ENCODE data around the gene TMEM94.
"Not testable (repeated sequence)": the region's sequence is repeated elsewhere in the genome, so short reads cannot be mapped to it uniquely, and the experiment has no call there.

Gene TMEM94

GRCh38 chr17:75512926-75513640 lies 56.6 kb downstream of the TMEM94 start:
- no peak for DNase-seq

- no peak for DNase-seq
These were observed 57.2 kb downstream of the TMEM94 start for GRCh38 chr17:75513641-75514000.

DNA sequence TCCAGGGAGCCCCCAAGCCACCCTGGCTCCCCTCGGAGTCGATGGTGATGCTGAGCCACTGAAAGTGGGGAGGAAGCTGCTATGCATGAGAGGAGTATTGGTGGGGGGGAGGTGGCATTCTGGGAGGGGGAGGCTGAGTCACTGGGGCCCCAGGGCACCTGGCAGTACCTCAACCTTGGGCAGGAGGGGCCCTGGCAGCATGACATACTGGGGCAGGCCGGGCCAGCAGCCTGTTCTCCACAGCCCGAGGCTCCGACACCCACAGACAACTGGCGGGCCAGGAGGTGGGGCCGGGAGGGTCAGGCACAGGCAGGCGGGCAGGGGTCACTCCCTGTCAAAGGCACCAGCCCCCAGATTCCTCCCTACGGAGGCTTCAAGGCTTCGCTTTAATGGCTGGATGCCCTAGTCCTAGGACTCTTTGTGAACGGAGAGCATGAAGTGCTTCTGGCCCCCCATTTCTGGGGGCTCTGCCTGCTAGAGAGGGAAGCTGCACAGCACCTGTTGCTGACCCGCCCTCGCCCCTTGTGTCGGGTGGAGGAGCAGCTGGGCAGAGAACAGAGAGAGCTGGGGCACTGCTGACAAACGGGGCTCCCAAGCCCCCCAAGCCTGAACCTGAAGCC lies 58.0 kb downstream of the TMEM94 start:
- no peak for DNase-seq

DNA sequence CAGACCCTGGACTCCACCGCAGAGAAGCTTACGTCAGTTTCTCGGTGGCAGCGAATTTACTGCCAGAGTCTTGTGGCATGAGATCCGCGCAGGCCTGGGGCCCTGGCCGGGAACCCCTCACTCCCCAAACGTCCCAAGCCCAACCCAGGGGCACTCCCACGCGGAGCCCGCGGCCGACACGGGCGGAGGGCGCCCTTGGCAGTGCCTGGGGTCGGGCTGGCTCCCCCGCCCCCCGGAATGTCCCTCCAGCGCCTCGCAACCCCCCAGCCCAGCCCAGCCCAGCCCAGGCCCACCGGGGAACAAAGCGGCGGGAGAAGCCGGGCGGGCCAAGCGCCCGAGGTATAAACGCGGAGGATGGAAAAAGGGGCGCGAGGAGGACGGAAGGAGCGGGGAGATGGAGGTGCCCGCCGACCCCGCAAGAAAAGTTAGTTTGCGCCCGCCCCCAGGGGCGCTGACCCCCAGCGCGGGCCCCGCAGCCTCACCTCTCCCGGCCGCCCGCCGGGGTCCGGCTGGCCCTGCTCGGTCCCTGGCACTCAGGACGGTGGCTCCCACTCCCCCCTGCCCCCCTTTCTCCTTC lies 58.6 kb downstream of the TMEM94 start:
- no peak for DNase-seq

DNA sequence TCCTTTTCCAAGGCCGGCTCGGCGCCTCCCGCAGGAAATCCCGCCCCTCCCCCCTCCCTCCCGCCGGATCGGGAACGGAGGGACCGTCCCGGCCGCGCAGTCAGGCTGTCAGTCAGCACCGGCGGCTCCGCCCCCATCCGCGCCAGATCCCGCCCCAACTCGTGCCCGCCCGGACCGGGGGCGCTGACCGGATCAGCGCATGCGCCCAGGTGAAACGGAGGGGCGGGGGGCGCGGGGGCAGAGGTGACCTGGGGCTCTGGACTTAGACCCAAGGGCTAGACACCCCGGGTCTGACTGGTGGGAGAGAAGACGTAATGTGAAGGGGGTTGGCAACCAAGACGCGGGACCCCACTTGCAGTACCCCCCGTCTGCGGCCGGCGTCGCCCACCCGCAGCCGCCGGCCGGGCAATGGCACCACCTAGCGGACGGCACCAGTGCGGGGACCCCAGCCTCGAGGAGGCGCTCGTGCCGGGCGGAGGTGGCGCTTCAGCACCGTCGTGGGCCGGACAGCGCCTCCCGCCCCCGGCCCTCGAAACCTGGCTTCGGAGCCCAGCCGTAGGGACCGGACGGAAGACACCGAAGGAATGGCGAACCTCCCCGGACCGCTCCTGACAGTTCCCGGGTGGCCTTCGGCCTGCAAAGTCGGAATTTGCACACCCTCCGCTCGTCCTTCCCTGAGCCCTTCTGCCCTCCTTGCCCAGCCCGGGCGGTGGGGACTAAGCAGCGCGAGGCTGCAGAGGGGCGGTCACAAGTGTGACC lies 59.2 kb downstream of the TMEM94 start, which contains the start of gene CASKIN2:
TSS of gene CASKIN2 (minus strand) at position 42 of the 759 bp plus-strand sequence. CDS start 1,733 bp downstream, outside the sequence.
- DNase-seq = peak; percentile 88

DNA sequence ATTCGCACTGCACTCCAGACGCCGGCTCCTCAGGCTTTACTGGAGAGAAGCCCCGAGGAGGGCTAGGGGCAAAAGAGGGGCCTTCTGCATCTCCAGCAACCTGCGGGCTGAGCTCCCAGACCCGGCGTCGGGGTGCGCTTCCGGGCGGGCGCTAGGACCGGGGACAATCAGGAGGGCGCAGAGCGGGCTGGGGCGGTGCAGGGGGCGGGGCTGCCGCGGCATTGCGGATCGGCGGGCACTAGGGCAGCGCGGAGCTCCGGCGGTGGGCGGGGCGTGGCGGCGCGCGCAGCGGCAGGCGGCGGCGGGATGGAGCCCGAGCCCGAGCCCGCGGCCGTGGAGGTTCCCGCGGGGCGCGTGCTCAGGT lies 59.8 kb downstream of the TMEM94 start, which contains the start of gene TSEN54:
TSS of gene TSEN54 (plus strand) at position 274 of the 364 bp plus-strand sequence. CDS start at position 307, 33 bp downstream.
- DNase-seq = peak; percentile 89

DNA sequence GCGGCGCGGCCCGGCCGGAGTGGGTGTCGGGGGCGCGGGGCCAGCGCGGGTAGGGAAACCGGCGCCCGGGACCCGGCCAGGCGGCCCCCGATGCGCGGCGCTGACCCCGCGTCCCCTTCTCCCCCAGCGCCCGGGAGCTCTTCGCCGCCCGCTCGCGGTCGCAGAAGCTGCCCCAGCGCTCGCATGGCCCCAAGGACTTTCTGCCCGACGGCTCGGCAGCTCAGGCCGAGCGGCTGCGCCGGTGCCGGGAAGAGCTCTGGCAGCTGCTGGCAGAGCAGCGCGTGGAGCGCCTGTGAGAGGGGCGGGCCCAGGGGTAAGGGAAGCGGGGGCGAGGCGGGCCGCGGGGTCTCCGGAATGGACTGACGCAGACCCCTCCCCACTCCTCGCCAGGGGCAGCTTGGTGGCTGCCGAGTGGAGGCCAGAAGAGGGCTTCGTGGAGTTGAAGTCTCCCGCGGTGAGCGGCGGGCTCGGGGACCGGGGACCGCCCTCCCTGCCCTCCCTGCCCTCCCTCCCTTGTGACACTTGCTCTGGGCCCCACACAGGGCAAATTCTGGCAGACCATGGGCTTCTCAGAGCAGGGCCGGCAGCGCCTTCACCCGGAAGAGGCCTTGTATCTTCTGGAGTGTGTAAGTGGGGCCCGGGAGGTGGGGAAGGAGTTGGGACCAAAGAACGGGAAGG lies 60.3 kb downstream of the TMEM94 start:
- DNase-seq = peak; percentile 28

GRCh38 chr17:75517297-75517865 lies 60.9 kb downstream of the TMEM94 start:
- DNase-seq = no peak

DNA sequence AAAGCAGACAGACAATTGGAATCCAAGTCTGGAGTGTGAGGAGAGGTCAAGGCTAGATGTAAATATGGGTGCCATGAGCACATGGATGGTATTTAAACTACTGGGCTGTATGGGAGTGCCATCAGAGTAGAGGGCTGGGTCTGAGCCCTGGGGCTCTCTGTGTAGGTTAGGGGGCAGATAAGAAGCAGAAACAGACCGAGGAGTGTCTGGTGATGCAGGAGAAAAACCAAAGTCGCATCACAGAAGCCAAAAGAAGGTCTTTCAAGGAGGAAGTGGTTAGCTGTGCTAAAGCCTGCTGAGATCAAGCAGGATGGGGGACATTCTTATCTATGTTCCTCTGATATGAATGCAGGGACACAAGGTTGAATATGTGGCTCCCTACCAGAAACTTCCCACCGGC lies 61.8 kb downstream of the TMEM94 start:
- DNase-seq = no peak

GRCh38 chr17:75518983-75519537 lies 62.6 kb downstream of the TMEM94 start:
- DNase-seq = no peak

- not testable (repeated sequence) for DNase-seq
These were observed 64.0 kb downstream of the TMEM94 start for GRCh38 chr17:75520413-75520812.

GRCh38 chr17:75521290-75521689 lies 64.9 kb downstream of the TMEM94 start:
- DNase-seq = no peak

DNA sequence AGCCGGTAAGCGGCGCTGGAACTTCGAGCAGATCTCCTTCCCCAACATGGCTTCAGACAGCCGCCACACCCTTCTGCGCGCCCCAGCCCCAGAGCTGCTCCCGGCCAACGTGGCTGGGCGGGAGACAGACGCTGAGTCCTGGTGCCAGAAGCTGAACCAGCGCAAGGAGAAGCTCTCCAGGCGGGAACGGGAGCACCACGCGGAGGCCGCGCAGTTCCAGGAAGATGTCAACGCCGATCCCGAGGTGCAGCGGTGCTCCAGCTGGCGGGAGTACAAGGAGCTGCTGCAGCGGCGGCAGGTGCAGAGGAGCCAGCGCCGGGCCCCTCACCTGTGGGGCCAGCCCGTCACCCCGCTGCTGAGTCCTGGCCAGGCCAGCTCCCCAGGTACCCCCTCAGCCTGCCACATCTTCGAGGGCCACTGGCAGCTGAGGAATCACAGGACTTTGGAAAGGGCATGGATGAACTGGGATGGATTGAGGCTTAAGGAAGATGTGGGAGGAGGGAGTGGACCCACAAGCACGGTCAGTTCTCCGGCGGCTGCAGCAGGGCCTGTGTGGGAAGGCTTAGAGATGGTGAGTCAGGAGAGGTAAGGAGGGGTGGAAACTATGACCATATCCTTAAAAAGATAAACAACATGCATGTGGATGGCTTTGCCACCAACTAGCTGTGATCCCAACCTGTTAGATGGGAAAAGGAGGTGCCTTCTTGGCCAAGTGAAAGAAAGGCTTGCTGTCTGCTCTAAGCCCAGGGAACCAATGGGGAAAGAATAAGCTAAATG lies 65.7 kb downstream of the TMEM94 start:
- no peak for DNase-seq

- DNase-seq = no peak
These were observed 67.2 kb downstream of the TMEM94 start for GRCh38 chr17:75523647-75524046.

DNA sequence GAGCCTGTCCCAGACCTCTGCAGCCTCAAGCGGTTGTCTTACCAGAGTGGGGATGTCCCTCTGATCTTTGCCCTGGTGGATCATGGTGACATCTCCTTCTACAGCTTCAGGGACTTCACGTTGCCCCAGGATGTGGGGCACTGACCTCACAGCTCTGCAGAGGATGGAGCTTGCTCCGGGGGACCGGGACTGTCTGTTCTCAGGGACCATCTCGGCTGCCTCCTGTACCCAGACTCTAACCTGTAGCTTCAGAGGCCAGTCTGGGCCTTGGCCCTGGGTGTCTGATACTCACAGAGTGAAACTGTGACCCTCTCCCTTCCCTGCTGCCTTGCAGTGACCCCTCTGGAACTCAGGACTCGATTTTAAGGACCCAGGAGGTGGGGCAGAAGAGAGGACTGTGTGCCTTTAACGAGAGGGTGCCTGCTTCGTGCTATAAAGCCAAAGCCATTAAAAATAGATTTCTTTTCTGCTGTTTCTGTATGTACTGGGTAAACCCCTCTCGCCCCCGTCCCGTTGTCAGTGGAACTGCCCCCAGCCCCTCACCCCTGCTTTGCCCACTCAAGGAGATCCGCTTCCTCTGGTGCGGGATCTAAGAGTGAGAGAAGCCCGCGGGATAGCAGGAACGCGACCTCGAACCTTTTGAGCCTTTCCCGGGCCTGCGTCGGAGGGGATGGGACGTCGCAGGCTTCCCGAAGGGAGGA lies 68.0 kb downstream of the TMEM94 start:
- no peak for DNase-seq

DNA sequence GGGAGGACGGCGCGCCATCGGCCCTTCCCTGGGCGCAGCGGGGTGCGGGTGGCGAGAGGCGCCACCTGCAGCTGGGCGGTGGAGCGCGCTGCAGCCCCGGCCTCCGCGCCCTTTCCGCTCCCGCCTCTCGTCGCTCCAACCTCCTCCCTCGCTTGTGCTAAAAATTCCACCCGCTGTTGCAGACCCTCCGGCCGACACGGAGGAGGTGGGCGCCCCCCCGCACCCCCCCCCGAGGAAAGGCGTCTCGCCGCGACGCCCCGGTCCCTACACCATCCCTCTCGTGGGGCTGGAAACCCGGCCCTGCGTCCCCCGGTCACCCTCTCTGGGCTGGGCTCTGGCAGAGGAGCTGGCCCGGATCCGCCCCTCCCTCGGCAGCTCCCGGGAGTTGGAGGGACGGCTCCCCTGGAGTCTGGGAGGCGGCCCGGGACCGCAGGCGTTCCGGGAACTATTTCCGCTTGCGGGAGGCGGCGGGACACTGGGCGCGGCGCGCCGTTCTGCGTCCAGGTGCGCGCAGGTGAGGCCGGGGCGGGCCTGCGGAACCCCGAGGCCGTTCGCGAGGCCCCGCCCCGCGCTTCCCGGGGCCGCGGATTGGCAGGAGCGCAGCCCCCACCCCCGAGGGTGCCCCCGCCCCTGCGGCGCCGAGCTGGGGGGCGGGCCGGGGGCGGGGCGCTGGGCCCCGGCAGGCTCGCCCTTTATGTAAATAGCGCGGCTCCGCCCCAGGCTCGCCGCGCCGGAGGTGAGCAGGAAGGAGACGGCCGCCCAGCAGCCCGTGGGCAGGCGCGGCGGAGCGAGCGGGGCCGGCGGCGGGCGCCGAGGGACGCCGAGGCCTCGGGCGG lies 68.8 kb downstream of the TMEM94 start, which contains the start of gene LLGL2:
TSS of gene LLGL2 (plus strand) at position 728 of the 836 bp plus-strand sequence. CDS start 17,730 bp downstream, outside the sequence.
- peak; percentile 64 for DNase-seq

- DNase-seq = no peak
These were observed 69.5 kb downstream of the TMEM94 start for GRCh38 chr17:75525806-75526554.

DNA sequence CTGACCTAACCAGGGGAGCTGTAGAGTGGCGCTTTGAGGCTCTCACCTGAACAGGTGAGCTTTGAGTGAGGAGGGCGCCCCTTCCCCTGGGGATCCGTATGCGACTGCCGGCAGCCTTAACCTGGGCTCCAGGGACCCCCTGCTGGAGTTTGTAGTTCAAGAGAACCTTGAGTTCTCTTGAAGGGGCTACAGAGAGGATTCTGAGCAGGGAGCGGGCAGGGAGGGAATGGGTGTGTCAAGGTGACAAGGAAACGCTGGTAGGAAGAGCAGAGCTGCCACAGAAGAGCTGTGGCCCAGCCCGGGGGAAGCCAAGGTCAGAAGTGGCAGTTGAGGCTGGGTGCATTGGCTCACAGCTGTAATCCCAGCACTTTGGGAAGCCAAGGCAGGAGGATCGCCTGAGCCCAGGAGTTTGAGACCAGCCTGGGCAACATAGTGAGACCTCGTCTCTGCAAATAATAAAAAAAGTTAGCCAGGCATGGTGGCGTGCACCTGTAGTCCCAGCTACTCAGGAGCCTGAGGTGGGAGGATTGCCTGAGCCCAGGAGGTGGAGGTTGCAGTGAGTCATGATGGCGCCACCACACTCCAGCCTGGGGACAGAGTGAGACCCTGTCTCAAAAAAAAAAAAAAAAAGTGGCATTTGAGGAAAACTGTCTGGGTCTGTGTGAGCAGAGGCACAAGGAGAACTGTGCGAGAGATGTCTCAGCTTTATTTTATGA lies 70.3 kb downstream of the TMEM94 start:
- DNase-seq = no peak

All from fibroblast of skin of back (primary cell).